A549 (cell line): ENCODE results near the gene NKG7. TPM values are rescaled to one million over a fixed set of nuclear protein-coding genes. Genes with fewer than 3 reads are reported as not detected.
A peak's percentile ranks its signal among the peaks of the same experiment; 100 is the strongest.

Experiments used
- ATAC-seq, 2 experiments: fragments of 200-7000 bp in 1 of 2; fragments of >200 bp in 1 of 2; cut with Nextera tagmentation in 1 of 2; cut with Tn5 transposase in 1 of 2; 3 replicates each; pipeline versions ENCODE4 v1.8.0 to v1.9.1; 2018 to 2020; ENCODE audit warnings: mild to moderate bottlenecking in 1 of 2, moderate library complexity in 1 of 2
- CTCF ChIA-PET: fragments of 300-600 bp; sonication (Branson Sonifier 250); formaldehyde crosslinking; extraction: SDS; loops from one replicate; lab custom pipeline; 2021; ENCODE audit warnings: antibody characterized with exemption, inconsistent platforms; lab: Yijun Ruan, JAX
- POLR2A ChIA-PET: fragments of 350-600 bp; formaldehyde crosslinking; extraction: SDS; loops from one replicate; lab custom pipeline; 2021; ENCODE audit warnings: antibody characterized with exemption, inconsistent platforms; lab: Yijun Ruan, JAX
- DNase-seq, 2 experiments: peaks; one replicate each; pipeline versions ENCODE4 v3.0.0 to v3.0.0-alpha.2; 2011 to 2016; ENCODE audit warnings: low read depth in 1 of 2, low spot score in 1 of 2
- FAIRE-seq: peaks from 2 replicates; lab custom pipeline; 2011; peaks lifted over from hg19 to GRCh38; lab: Jason Lieb, UNC
- H3K27ac ChIP-seq, 2 experiments: fragments of >200 bp; sonication (Bioruptor Twin); formaldehyde crosslinking; 3 replicates each; pipeline ENCODE4 v1.5.1; 2016 to 2017
- H3K4me1 ChIP-seq: fragments of >200 bp; sonication (Bioruptor Twin); formaldehyde crosslinking; 3 replicates; pipeline ENCODE4 v1.6.1; 2016
- H3K4me2 ChIP-seq: fragments of >200 bp; sonication (Bioruptor Twin); formaldehyde crosslinking; 3 replicates; pipeline ENCODE4 v1.6.1; 2016
- H3K4me3 ChIP-seq: fragments of >200 bp; sonication (Bioruptor Twin); formaldehyde crosslinking; 3 replicates; pipeline ENCODE4 v1.5.1; 2016
- H3K9me3 ChIP-seq: fragments of >200 bp; sonication (Bioruptor Twin); formaldehyde crosslinking; 3 replicates; pipeline ENCODE4 v1.6.1; 2016
- CHD4 ChIP-seq: fragments of 200-600 bp; sonication (generic); IDR thresholded peaks from 2 replicates; pipeline ENCODE4 v1.6.1; 2016; ENCODE audit warnings: antibody characterized with exemption, mild to moderate bottlenecking, borderline replicate concordance
- EHF ChIP-seq: fragments of 250-450 bp; sonication (Bioruptor Pico); IDR thresholded peaks from 2 replicates; pipeline ENCODE4 v1.5.0; 2020; ENCODE audit warnings: mild to moderate bottlenecking
- EHMT2 ChIP-seq: fragments of 200-600 bp; sonication (generic); IDR thresholded peaks from 2 replicates; pipeline ENCODE4 v1.6.1; 2016; ENCODE audit warnings: antibody characterized with exemption, low read depth, mild to moderate bottlenecking, moderate library complexity
- HOXB5 ChIP-seq: fragments of 250-450 bp; sonication (Bioruptor Pico); IDR thresholded peaks from 2 replicates; pipeline ENCODE4 v1.5.0; 2020; ENCODE audit warnings: mild to moderate bottlenecking, moderate library complexity
- KDM1A ChIP-seq: fragments of 200-600 bp; sonication (generic); IDR thresholded peaks from 2 replicates; pipeline ENCODE4 v1.6.1; 2016; ENCODE audit warnings: low read depth, mild to moderate bottlenecking
- MAFK ChIP-seq: fragments of 450-650 bp; IDR thresholded peaks from 2 replicates; pipeline ENCODE4 v1.6.1; 2014; ENCODE audit not compliant: partially characterized antibody
- NFE2L2 ChIP-seq: fragments of 150-350 bp; conservative IDR thresholded peaks from 2 replicates; pipeline ENCODE4 v1.6.1; 2014; ENCODE audit warnings: low read length
- NPAS2 ChIP-seq: fragments of 250-450 bp; sonication (Bioruptor Pico); IDR thresholded peaks from 2 replicates; pipeline ENCODE4 v1.8.0; 2022; ENCODE audit warnings: mild to moderate bottlenecking, moderate library complexity, borderline replicate concordance
- PHF8 ChIP-seq: fragments of 200-600 bp; sonication (generic); IDR thresholded peaks from 2 replicates; pipeline ENCODE4 v1.6.1; 2016; ENCODE audit warnings: low read depth, mild to moderate bottlenecking, antibody characterized with exemption, moderate library complexity, borderline replicate concordance
- RAD21 ChIP-seq, 2 experiments: fragments of >200 bp in 1 of 2; sonication (Bioruptor Twin) in 1 of 2; formaldehyde crosslinking in 1 of 2; IDR thresholded peaks in 1 of 2; conservative IDR thresholded peaks in 1 of 2; 2 replicates in 1 of 2; 3 replicates in 1 of 2; pipeline ENCODE4 v1.6.1; 2012 to 2018; ENCODE audit warnings: inconsistent platforms in 1 of 2
- RCOR1 ChIP-seq: fragments of 150-350 bp; IDR thresholded peaks from 2 replicates; pipeline ENCODE4 v1.6.1; 2014; ENCODE audit warnings: antibody characterized with exemption, low read length, low read depth
- SMC3 ChIP-seq: fragments of >200 bp; sonication (Bioruptor Twin); formaldehyde crosslinking; IDR thresholded peaks from 3 replicates; pipeline ENCODE4 v1.6.1; 2018; ENCODE audit warnings: inconsistent platforms
- TFCP2L1 ChIP-seq: fragments of 250-450 bp; sonication (Bioruptor Pico); IDR thresholded peaks from 2 replicates; pipeline ENCODE4 v1.5.0; 2021; ENCODE audit warnings: mild to moderate bottlenecking
- ZC3H11A ChIP-seq: fragments of 450-650 bp; IDR thresholded peaks from 2 replicates; pipeline ENCODE4 v1.6.1; 2014; ENCODE audit warnings: antibody characterized with exemption, mild to moderate bottlenecking
- ZFP36 ChIP-seq: fragments of 450-650 bp; IDR thresholded peaks from 2 replicates; pipeline ENCODE4 v1.6.1; 2014; ENCODE audit warnings: borderline replicate concordance; ENCODE audit not compliant: partially characterized antibody
- ZNF302 ChIP-seq: fragments of 250-450 bp; sonication (Bioruptor Pico); IDR thresholded peaks from 2 replicates; pipeline ENCODE4 v1.9.0; 2021; ENCODE audit warnings: inconsistent platforms, mild to moderate bottlenecking, moderate library complexity
- ZSCAN20 ChIP-seq: fragments of 250-450 bp; sonication (Bioruptor Pico); IDR thresholded peaks from 2 replicates; pipeline ENCODE4 v1.8.0; 2022; ENCODE audit warnings: mild to moderate bottlenecking, moderate library complexity
- whole genome bisulfite sequencing: methylation state at CpG from one replicate; pipeline ENCODE4 v1.1.6; 2017; ENCODE audit errors: missing lambda C conversion rate; 5-methylcytosine and 5-hydroxymethylcytosine counted together
- polyA plus RNA-seq, 4 experiments: library from polyadenylated mRNA; depleted of rRNA in 3 of 4; stranded (reverse); fragments of >200 nt; fragmentation: RNase III in 1 of 4; extraction: RNeasy Plus Mini Kit Qiagen cat#74134 plus additional on column Dnase treatment in 1 of 4; gene quantifications; 2 replicates in 3 of 4; 3 replicates in 1 of 4; pipeline ENCODE4 v1.2.3, GENCODE V29; 2011 to 2017
- TF ChIP-seq, protein P1 (sequence below): fragments of 250-450 bp; sonication (Bioruptor Pico); IDR thresholded peaks from 2 replicates; pipeline ENCODE4 v1.5.0; 2020; ENCODE audit warnings: low read depth, mild to moderate bottlenecking, moderate library complexity
- TF ChIP-seq, protein P2 (sequence below): fragments of >200 bp; sonication (Bioruptor Twin); formaldehyde crosslinking; IDR thresholded peaks from 3 replicates; pipeline ENCODE4 v1.6.1; 2016
- TF ChIP-seq, protein P3 (sequence below): fragments of >200 bp; sonication (Bioruptor Twin); formaldehyde crosslinking; IDR thresholded peaks from 3 replicates; pipeline ENCODE4 v1.5.1; 2016

Gene NKG7
- polyA plus RNA-seq, 2 of the 4 experiments (the other 2 are of a cell fraction) = not detected

DNA sequence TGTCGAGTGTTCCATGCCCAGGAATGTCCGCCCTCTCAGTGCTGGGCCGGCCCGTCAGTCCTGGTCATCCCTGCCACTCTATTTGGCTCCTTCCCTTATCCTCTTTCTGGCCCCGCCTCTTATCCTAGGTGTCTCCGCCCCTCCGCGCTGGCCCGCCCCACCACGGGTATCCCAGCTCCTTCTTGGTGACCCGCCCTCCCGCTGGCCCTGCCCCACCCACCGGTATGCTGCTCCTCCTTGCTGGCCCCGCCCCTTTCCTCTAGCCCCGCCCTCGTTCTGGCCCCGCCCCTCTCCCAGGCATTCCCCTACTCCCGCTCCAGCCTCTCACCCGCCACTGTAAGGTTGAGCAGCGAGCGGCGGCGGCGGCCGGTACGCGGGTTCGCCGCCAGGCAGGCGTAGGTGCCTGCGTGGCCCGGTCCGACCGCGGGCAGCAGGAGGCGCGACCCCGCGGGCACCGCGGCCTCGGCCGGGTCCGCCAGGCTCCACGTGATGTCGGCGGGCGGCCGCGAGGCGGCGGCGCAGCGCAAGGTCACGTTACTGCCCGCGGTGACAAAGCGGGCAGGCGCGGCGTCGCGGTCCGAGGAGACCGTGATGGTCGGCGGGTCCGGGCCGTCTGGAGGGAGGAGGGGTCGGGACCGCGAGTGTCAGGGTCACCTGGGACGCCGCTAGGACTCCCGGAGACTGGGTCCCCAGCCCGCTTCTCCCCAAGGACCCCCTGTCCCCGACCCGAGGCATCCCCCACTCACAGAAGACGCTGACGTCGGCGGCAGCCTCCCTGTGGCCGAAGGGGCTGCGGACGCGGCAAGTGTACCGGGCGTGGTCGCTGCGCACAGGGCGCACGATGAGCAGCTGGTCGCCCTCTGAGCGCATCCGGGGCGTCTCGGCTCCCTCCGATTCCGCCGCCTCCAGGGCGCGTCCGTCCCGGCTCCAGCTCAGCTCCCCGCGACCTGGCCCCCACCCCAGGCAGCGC is 32.5 kb downstream of the NKG7 start (continued):
- TF ChIP-seq KDM1A (no peak), ZC3H11A (no peak), ZFP36 (no peak), EHMT2 (no peak), ZNF302 (CRISPR knock-in tag) (no peak), HOXB5 (CRISPR knock-in tag) (peak; percentile 89), SMC3 (peak; percentile 70), PHF8 (peak; percentile 56; the same call in 1 of the 2 replicates), RCOR1 (no peak), RAD21 (conservative IDR thresholded peaks at IDR 0.05 in 1 of 2, IDR thresholded peaks at IDR 0.05 in 1 of 2) (peak; percentile 16 to 63; a peak in 4 of 5 replicates), NFE2L2 (no peak), NPAS2 (CRISPR knock-in tag) (peak; percentile 91), ZSCAN20 (CRISPR knock-in tag) (no peak)
- TF ChIP-seq, protein P1, sequence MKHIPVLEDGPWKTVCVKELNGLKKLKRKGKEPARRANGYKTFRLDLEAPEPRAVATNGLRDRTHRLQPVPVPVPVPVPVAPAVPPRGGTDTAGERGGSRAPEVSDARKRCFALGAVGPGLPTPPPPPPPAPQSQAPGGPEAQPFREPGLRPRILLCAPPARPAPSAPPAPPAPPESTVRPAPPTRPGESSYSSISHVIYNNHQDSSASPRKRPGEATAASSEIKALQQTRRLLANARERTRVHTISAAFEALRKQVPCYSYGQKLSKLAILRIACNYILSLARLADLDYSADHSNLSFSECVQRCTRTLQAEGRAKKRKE (CRISPR knock-in tag) = peak; percentile 71; the same call in 1 of the 2 replicates
- TF ChIP-seq, protein P2, sequence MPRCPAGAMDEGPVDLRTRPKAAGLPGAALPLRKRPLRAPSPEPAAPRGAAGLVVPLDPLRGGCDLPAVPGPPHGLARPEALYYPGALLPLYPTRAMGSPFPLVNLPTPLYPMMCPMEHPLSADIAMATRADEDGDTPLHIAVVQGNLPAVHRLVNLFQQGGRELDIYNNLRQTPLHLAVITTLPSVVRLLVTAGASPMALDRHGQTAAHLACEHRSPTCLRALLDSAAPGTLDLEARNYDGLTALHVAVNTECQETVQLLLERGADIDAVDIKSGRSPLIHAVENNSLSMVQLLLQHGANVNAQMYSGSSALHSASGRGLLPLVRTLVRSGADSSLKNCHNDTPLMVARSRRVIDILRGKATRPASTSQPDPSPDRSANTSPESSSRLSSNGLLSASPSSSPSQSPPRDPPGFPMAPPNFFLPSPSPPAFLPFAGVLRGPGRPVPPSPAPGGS = peak; percentile 89; the same call in 2 of the 3 replicates
- TF ChIP-seq, protein P3, sequence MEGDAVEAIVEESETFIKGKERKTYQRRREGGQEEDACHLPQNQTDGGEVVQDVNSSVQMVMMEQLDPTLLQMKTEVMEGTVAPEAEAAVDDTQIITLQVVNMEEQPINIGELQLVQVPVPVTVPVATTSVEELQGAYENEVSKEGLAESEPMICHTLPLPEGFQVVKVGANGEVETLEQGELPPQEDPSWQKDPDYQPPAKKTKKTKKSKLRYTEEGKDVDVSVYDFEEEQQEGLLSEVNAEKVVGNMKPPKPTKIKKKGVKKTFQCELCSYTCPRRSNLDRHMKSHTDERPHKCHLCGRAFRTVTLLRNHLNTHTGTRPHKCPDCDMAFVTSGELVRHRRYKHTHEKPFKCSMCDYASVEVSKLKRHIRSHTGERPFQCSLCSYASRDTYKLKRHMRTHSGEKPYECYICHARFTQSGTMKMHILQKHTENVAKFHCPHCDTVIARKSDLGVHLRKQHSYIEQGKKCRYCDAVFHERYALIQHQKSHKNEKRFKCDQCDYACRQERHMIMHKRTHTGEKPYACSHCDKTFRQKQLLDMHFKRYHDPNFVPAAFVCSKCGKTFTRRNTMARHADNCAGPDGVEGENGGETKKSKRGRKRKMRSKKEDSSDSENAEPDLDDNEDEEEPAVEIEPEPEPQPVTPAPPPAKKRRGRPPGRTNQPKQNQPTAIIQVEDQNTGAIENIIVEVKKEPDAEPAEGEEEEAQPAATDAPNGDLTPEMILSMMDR = peak; percentile 47

DNA sequence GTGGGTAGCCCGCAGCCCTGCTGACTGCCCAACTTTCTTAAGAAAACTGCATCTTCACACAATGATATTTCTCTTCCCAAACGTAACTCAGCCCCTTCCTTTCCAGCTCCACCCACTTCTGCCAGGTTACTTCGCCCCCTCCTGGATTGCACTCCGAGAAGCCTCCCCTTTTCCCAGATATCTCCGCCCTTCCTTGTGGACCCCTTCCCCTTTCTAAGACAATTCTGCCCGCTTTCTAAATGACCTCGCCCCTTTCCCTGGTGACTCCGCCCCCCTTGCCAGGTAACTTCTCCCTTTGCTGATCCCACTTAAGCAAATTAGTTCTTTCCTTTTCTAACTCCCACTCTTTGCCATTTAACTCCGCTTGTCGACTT is 33.2 kb downstream of the NKG7 start:
- ATAC-seq (peak; percentile 32 to 41), FAIRE-seq (no peak), DNase-seq (peak in 1 of 2 experiments; percentile 55)
- Histone ChIP-seq H3K4me2 (peak overlapping the region; percentile 92), H3K27ac (peak overlapping the region; percentile 84 to 90), H3K4me1 (peaks cover 32% of the 10 kb centered on the region), H3K9me3 (no peaks in the 10 kb centered on the region), H3K4me3 (peak overlapping the region; percentile 64)
- TF ChIP-seq EHF (CRISPR knock-in tag) (no peak), TFCP2L1 (CRISPR knock-in tag) (0 out of 2 replicates have a peak, but pooled peaks have one; percentile 24), CHD4 (no peak), MAFK (no peak), NFE2L2 (no peak)
- under 1% methylated on average over 10 of the region's 10 CpGs for WGBS
- ChIA-PET POLR2A (interaction anchor here (0.5 to 2.7 kb wide), 32 partner anchors 11 to 850 kb away, joined by 3 to 59 read pairs (median 4); partner anchors contain the start of genes ETFB, LIM2 and ZNF175), CTCF (interaction anchor here (1.0 to 5.0 kb wide), 14 partner anchors 10 to 322 kb away, joined by 3 to 46 read pairs (median 4); partner anchors contain the start of genes CLDND2, ETFB and NKG7)
